ENCODE data around the gene CSF1. TPM values are rescaled to one million over a fixed set of nuclear protein-coding genes. Genes with fewer than 3 reads are reported as not detected.

CSF1 gene
- total and polyA plus RNA-seq, 2 experiments from 2014 or later = 1.4 to 3.5 TPM

GRCh38 chr1:109886827-109887226, 23.8 kb upstream of the CSF1 start (continued):
- TF ChIP-seq, protein P1, sequence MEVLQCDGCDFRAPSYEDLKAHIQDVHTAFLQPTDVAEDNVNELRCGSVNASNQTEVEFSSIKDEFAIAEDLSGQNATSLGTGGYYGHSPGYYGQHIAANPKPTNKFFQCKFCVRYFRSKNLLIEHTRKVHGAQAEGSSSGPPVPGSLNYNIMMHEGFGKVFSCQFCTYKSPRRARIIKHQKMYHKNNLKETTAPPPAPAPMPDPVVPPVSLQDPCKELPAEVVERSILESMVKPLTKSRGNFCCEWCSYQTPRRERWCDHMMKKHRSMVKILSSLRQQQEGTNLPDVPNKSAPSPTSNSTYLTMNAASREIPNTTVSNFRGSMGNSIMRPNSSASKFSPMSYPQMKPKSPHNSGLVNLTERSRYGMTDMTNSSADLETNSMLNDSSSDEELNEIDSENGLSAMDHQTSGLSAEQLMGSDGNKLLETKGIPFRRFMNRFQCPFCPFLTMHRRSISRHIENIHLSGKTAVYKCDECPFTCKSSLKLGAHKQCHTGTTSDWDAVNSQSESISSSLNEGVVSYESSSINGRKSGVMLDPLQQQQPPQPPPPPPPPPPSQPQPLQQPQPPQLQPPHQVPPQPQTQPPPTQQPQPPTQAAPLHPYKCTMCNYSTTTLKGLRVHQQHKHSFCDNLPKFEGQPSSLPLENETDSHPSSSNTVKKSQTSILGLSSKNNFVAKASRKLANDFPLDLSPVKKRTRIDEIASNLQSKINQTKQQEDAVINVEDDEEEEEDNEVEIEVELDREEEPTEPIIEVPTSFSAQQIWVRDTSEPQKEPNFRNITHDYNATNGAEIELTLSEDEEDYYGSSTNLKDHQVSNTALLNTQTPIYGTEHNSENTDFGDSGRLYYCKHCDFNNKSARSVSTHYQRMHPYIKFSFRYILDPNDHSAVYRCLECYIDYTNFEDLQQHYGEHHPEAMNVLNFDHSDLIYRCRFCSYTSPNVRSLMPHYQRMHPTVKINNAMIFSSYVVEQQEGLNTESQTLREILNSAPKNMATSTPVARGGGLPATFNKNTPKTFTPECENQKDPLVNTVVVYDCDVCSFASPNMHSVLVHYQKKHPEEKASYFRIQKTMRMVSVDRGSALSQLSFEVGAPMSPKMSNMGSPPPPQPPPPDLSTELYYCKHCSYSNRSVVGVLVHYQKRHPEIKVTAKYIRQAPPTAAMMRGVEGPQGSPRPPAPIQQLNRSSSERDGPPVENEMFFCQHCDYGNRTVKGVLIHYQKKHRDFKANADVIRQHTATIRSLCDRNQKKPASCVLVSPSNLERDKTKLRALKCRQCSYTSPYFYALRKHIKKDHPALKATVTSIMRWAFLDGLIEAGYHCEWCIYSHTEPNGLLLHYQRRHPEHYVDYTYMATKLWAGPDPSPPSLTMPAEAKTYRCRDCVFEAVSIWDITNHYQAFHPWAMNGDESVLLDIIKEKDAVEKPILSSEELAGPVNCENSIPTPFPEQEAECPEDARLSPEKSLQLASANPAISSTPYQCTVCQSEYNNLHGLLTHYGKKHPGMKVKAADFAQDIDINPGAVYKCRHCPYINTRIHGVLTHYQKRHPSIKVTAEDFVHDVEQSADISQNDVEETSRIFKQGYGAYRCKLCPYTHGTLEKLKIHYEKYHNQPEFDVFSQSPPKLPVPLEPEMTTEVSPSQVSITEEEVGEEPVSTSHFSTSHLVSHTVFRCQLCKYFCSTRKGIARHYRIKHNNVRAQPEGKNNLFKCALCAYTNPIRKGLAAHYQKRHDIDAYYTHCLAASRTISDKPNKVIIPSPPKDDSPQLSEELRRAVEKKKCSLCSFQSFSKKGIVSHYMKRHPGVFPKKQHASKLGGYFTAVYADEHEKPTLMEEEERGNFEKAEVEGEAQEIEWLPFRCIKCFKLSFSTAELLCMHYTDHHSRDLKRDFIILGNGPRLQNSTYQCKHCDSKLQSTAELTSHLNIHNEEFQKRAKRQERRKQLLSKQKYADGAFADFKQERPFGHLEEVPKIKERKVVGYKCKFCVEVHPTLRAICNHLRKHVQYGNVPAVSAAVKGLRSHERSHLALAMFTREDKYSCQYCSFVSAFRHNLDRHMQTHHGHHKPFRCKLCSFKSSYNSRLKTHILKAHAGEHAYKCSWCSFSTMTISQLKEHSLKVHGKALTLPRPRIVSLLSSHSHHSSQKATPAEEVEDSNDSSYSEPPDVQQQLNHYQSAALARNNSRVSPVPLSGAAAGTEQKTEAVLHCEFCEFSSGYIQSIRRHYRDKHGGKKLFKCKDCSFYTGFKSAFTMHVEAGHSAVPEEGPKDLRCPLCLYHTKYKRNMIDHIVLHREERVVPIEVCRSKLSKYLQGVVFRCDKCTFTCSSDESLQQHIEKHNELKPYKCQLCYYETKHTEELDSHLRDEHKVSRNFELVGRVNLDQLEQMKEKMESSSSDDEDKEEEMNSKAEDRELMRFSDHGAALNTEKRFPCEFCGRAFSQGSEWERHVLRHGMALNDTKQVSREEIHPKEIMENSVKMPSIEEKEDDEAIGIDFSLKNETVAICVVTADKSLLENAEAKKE (CRISPR knock-in tag; IDR thresholded peaks at IDR 0.05) = no peak
- TF ChIP-seq CREB1 (CRISPR knock-in tag; IDR thresholded peaks at IDR 0.05; ENCODE audit: low read depth) (no peak), NANOG (IDR thresholded peaks at IDR 0.05; ENCODE audit: borderline replicate concordance) (no peak), POLR2AphosphoS5 (IDR thresholded peaks at IDR 0.05; ENCODE audit: low read depth) (no peak)

DNA sequence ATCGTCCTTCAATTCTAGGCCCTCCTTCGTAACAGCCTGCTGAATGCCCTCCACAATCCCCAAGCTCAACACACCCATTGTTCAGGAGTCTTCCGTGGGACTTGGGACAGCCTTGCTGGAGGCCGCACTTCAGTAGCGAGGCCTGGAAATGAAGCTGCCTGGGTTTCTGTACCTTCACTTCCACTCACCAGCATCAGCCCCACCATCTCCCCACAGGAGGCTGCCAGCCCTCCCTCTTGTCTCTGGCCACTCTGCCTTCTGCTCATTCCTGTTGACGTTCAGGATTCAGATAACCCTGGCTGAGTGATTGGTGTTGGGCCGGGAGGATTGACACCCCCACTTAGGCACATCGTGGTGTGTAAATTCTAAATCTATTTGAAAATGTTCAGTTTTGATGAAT, 23.4 kb upstream of the CSF1 start:
- no peaks in the 10 kb centered on the region for H3K4me1 ChIP-seq (ENCODE audit: insufficient read depth)
- no peak overlapping the region for H2AFZ ChIP-seq
- H3K4me2 ChIP-seq = no peak overlapping the region
- no peaks in the 10 kb centered on the region for H3K36me3 ChIP-seq (ENCODE audit: insufficient read depth)
- Mint-ChIP-seq H3K4me3 (no peak overlapping the region), H3K9me3 (no peaks in the 10 kb centered on the region), H3K36me3 (ENCODE audit: low read depth) (no peaks in the 10 kb centered on the region), H3K4me1 (peaks cover 17% of the 10 kb centered on the region), H3K27ac (no peak overlapping the region), H3K27me3 (ENCODE audit: insufficient read depth, low read depth, poor library complexity) (peaks cover 10% of the 10 kb centered on the region)
- peaks cover 5% of the 10 kb centered on the region; the same call in 1 of the 2 replicates for H3K9me2 ChIP-seq (ENCODE audit: insufficient read depth)
- H3K27ac ChIP-seq (ENCODE audit: low read depth) = no peak overlapping the region
- H3K79me2 ChIP-seq (replicated peaks; ENCODE audit: insufficient read depth) = no peaks in the 10 kb centered on the region
- no peaks in the 10 kb centered on the region for H4K20me1 ChIP-seq (replicated peaks; ENCODE audit: insufficient read depth)
- no peaks in the 10 kb centered on the region for H3F3A ChIP-seq (replicated peaks; ENCODE audit: low read depth)
- H3K27me3 ChIP-seq (ENCODE audit: insufficient read depth) = no peaks in the 10 kb centered on the region
- ATAC-seq (no peak), DNase-seq (ENCODE audit: low spot score) (no peak)
- H3K4me3 ChIP-seq = no peak overlapping the region
- TF ChIP-seq EZH2phosphoT487 (IDR thresholded peaks at IDR 0.05; ENCODE audit: unreplicated experiment) = no peak
- TF ChIP-seq, protein P1 (CRISPR knock-in tag; IDR thresholded peaks at IDR 0.05) = no peak
- no peak for TF ChIP-seq ZNF331 (CRISPR knock-in tag; IDR thresholded peaks at IDR 0.05; ENCODE audit: low read depth)
- TF ChIP-seq ETS1 (IDR thresholded peaks at IDR 0.05) = no peak
- TF ChIP-seq EZH2 (IDR thresholded peaks at IDR 0.05; ENCODE audit: low read depth, unreplicated experiment) = no peak
- no peak for TF ChIP-seq STAT1 (IDR thresholded peaks at IDR 0.05; ENCODE audit: unreplicated experiment)

All from GM23338 (cell line).